ENCODE results near the gene ASPSCR1. TPM values are rescaled to one million over a fixed set of nuclear protein-coding genes. Genes with fewer than 3 reads are reported as not detected.
A peak's percentile ranks its signal among the peaks of the same experiment; 100 is the strongest.

ASPSCR1 gene
- total and polyA plus RNA-seq, 2 of the 13 experiments (the other 11 are each of a cell fraction or from before 2014, with no cell fraction given) = 274 to 314 TPM

DNA sequence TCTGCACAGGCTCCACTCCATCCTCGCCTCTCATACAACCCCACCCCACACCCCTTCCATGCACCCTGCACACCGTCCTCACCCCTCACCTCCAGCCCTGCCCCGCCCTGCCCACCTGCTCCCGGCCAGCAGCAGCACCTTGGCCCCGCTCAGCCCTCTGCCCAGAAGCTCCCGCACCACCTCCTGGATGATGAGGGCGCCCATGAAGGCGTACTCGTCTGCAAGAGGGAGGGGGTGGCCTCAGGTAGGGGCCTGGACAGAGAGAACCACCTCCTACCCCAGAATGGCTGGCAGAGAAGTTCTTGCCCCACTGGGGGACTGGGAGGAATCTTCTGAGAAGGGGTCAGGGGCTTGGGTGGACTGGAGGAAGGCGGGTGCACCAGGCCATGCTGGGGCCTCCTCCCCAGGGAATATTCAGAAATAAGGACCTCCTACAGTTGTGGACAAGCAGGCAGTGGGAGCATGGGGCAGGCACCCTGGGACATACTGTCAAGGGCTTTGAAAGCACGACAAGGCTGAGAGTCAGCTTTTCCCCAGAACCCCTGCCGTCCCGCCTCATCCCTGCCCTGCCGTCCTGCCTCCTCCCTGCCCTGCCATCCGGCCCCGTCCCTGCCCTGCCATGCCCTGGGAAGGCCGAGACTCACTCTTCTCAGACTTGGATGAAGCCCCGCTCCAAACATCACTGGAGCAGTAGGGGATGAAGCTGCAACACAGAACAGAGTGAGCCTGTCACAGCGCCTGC lies 19.6 kb upstream of the ASPSCR1 start (continued):
- TF ChIP-seq PCBP1 (IDR thresholded peaks at IDR 0.05; ENCODE audit: borderline replicate concordance, low read depth, low read length) = peak; percentile 82; the same call in 1 of the 2 replicates
- no peak for TF ChIP-seq POLR2AphosphoS2 (IDR thresholded peaks at IDR 0.05; ENCODE audit: low read depth, low read length)
- TF ChIP-seq ZNF337 (CRISPR knock-in tag; IDR thresholded peaks at IDR 0.05; ENCODE audit: borderline replicate concordance, low read depth) = no peak
- TF ChIP-seq ZFP90 (CRISPR knock-in tag; IDR thresholded peaks at IDR 0.05; ENCODE audit: borderline replicate concordance) = no peak
- TF ChIP-seq, protein P1, sequence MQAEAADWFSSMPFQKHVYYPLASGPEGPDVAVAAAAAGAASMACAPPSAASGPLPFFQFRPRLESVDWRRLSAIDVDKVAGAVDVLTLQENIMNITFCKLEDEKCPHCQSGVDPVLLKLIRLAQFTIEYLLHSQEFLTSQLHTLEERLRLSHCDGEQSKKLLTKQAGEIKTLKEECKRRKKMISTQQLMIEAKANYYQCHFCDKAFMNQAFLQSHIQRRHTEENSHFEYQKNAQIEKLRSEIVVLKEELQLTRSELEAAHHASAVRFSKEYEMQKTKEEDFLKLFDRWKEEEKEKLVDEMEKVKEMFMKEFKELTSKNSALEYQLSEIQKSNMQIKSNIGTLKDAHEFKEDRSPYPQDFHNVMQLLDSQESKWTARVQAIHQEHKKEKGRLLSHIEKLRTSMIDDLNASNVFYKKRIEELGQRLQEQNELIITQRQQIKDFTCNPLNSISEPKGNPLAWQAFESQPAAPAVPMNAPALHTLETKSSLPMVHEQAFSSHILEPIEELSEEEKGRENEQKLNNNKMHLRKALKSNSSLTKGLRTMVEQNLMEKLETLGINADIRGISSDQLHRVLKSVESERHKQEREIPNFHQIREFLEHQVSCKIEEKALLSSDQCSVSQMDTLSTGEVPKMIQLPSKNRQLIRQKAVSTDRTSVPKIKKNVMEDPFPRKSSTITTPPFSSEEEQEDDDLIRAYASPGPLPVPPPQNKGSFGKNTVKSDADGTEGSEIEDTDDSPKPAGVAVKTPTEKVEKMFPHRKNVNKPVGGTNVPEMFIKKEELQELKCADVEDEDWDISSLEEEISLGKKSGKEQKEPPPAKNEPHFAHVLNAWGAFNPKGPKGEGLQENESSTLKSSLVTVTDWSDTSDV (CRISPR knock-in tag; IDR thresholded peaks at IDR 0.05) = peak; percentile 71; the same call in 1 of the 2 replicates
- no peak for TF ChIP-seq ZNF850 (CRISPR knock-in tag; conservative IDR thresholded peaks at IDR 0.05)
- TF ChIP-seq, protein P2, sequence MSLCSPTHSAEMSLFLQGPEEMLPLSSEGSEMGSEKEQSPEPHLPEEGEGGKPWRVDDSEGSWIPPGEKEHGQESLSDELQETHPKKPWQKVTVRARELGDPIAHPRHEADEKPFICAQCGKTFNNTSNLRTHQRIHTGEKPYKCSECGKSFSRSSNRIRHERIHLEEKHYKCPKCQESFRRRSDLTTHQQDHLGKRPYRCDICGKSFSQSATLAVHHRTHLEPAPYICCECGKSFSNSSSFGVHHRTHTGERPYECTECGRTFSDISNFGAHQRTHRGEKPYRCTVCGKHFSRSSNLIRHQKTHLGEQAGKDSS (CRISPR knock-in tag; IDR thresholded peaks at IDR 0.05; ENCODE audit: borderline replicate concordance, low read depth) = 0 out of 2 replicates have a peak, but pooled peaks have one; percentile 4
- TF ChIP-seq, protein P3, sequence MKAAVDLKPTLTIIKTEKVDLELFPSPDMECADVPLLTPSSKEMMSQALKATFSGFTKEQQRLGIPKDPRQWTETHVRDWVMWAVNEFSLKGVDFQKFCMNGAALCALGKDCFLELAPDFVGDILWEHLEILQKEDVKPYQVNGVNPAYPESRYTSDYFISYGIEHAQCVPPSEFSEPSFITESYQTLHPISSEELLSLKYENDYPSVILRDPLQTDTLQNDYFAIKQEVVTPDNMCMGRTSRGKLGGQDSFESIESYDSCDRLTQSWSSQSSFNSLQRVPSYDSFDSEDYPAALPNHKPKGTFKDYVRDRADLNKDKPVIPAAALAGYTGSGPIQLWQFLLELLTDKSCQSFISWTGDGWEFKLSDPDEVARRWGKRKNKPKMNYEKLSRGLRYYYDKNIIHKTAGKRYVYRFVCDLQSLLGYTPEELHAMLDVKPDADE (CRISPR knock-in tag; IDR thresholded peaks at IDR 0.05) = no peak
- peak; percentile 93 for TF ChIP-seq AGO2 (optimal IDR thresholded peaks at IDR 0.05; ENCODE audit: low read depth, low read length)
- peak; percentile 41; the same call in 1 of the 2 replicates for TF ChIP-seq HNRNPL (IDR thresholded peaks at IDR 0.05; ENCODE audit: low read depth, low read length)
- TF ChIP-seq THAP11 (CRISPR knock-in tag; IDR thresholded peaks at IDR 0.05) = no peak
